BE2C (cell line): Measurements from ENCODE around the gene NFYC.

Source experiments
- DNase-seq: peaks from one replicate; pipeline ENCODE4 v3.0.0-alpha.2; 2020
- H3K27me3 ChIP-seq: fragments of 250-450 bp; sonication (Bioruptor Pico); 2 replicates; pipeline ENCODE4 v1.5.1; 2020; ENCODE audit warnings: mild to moderate bottlenecking
- H3K36me3 ChIP-seq: fragments of 250-450 bp; sonication (Bioruptor Pico); 2 replicates; pipeline ENCODE4 v1.5.1; 2020; ENCODE audit warnings: mild to moderate bottlenecking
- H3K4me1 ChIP-seq: fragments of 250-450 bp; sonication (Bioruptor Pico); 2 replicates; pipeline ENCODE4 v1.5.1; 2020
- H3K4me3 ChIP-seq: 2 replicates; pipeline ENCODE4 v1.5.1; 2011; ENCODE audit warnings: low read depth, low read length
- H3K9me3 ChIP-seq: fragments of 250-450 bp; sonication (Bioruptor Pico); 2 replicates; pipeline ENCODE4 v1.5.1; 2020
- CTCF ChIP-seq: IDR thresholded peaks from 2 replicates; pipeline ENCODE4 v1.5.1; 2012; ENCODE audit warnings: mild to moderate bottlenecking, low read depth, low read length

Gene NFYC

GRCh38 chr1:40772146-40772955 lies 80.8 kb downstream of the NFYC start:
- H3K27me3 ChIP-seq = no peaks in the 10 kb centered on the region
- no peaks in the 10 kb centered on the region for H3K9me3 ChIP-seq
- no peaks in the 10 kb centered on the region; the same call in 1 of the 2 replicates for H3K36me3 ChIP-seq
- no peak overlapping the region for H3K4me3 ChIP-seq
- no peaks in the 10 kb centered on the region for H3K4me1 ChIP-seq
- TF ChIP-seq CTCF = no peak
- no peak for DNase-seq

- H3K4me3 ChIP-seq = no peak overlapping the region
- no peak for TF ChIP-seq CTCF
- DNase-seq = no peak
- no peaks in the 10 kb centered on the region for H3K27me3 ChIP-seq
- H3K9me3 ChIP-seq = no peaks in the 10 kb centered on the region
- H3K4me1 ChIP-seq = no peaks in the 10 kb centered on the region
- H3K36me3 ChIP-seq = no peaks in the 10 kb centered on the region
Observed at GRCh38 chr1:40773748-40774265, 82.3 kb downstream of the NFYC start.

DNA sequence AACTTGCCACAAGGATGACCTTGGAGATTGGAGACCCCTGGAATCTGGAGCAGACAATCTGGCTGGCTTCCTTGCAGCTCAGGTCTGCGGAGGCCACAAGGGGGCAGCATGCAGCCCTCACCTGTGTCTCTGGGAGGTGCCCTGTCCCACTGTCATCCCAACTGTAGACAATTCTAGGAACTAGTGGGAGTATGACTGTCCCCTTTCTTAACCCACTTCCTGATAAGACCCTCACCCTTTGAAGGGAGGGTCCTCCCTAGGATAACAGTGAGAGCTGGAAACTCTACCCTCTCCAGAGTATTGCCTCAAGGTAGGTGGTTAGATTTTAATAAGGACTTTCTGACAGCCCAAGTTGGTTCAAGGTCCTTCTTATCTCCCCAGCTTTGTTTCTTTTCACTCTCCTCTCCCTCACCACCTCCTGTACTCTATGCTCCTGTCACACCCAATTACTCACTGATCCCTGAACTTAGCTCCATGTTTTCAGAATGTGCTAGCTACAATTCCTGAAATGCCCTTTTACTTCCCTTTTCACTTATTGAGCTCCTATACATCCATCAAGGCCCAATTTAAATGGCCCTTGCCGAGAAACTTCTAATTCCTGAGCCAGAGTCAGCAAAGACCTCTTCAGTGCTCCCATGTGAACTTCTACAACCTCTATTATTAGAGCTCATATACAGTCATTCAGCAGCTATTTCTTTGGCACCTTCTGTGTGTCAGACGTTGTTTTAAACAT lies 82.9 kb downstream of the NFYC start:
- peak; percentile 68 for DNase-seq
- H3K4me1 ChIP-seq = no peaks in the 10 kb centered on the region
- H3K36me3 ChIP-seq = no peaks in the 10 kb centered on the region
- peak; percentile 72 for TF ChIP-seq CTCF
- no peak overlapping the region for H3K4me3 ChIP-seq
- H3K27me3 ChIP-seq = no peaks in the 10 kb centered on the region
- H3K9me3 ChIP-seq = no peaks in the 10 kb centered on the region

- H3K9me3 ChIP-seq = no peaks in the 10 kb centered on the region
- H3K27me3 ChIP-seq = no peaks in the 10 kb centered on the region
- DNase-seq = no peak
- H3K4me3 ChIP-seq = no peak overlapping the region
- TF ChIP-seq CTCF = no peak
- no peaks in the 10 kb centered on the region for H3K4me1 ChIP-seq
- H3K36me3 ChIP-seq = no peaks in the 10 kb centered on the region
Observed at GRCh38 chr1:40776236-40777072, 85.0 kb downstream of the NFYC start.

- TF ChIP-seq CTCF = no peak
- no peak for DNase-seq
- no peaks in the 10 kb centered on the region for H3K36me3 ChIP-seq
- no peak overlapping the region for H3K4me3 ChIP-seq
- H3K27me3 ChIP-seq = no peaks in the 10 kb centered on the region
- no peaks in the 10 kb centered on the region for H3K9me3 ChIP-seq
- H3K4me1 ChIP-seq = no peaks in the 10 kb centered on the region
Observed at GRCh38 chr1:40777224-40777970, 85.9 kb downstream of the NFYC start.
